K562 (cell line): ENCODE data around the gene NOS1. TPM values are rescaled to one million over a fixed set of nuclear protein-coding genes. Genes with fewer than 3 reads are reported as not detected.

ENCODE experiments used
- ATAC-seq: fragments of 200-7000 bp; cut with Tn5 transposase; 3 replicates; pipeline ENCODE4 v1.9.1; 2020; ENCODE audit warnings: moderate library complexity
- BruUV-seq: library from RNA; stranded (reverse); fragments of 400-500 nt; replicated peaks from 2 replicates; lab custom pipeline; 2021; lab: Mats Ljungman, UMichigan
- CTCF ChIA-PET: fragments of 300-600 bp; formaldehyde crosslinking; extraction: SDS; loops from one replicate; lab custom pipeline; 2021; ENCODE audit warnings: low intra/inter-chr PET ratio; lab: Yijun Ruan, JAX
- POLR2A ChIA-PET: fragments of 300-600, 350-650 bp; sonication (Branson Sonifier 250); formaldehyde crosslinking; extraction: SDS; loops from one replicate; lab custom pipeline; 2021; ENCODE audit warnings: antibody characterized with exemption, inconsistent platforms; lab: Yijun Ruan, JAX
- DNase-seq, 4 experiments: peaks; one replicate each; pipeline versions ENCODE4 v3.0.0 to v3.0.0-alpha.2; 2011 to 2018; ENCODE audit warnings: low spot score in 3 of 4, mixed read lengths in 3 of 4; ENCODE audit errors: extremely low read depth in 1 of 4
- FAIRE-seq: peaks from 2 replicates; lab custom pipeline; 2011; peaks lifted over from hg19 to GRCh38; lab: Jason Lieb, UNC
- H2AFZ ChIP-seq: 2 replicates; pipeline ENCODE4 v1.6.0; 2011; ENCODE audit warnings: low read depth, low read length, control low read depth, inconsistent platforms
- H3K27ac ChIP-seq: fragments of 200-600 bp; 3 replicates; pipeline ENCODE4 v1.8.0; 2011; ENCODE audit warnings: low read depth, mild to moderate bottlenecking, control low read depth, inconsistent platforms, low read length, moderate library complexity, mixed read lengths; ENCODE audit errors: extremely low read depth
- H3K27me3 ChIP-seq, 2 experiments: fragments of 300-600 bp in 1 of 2; 2 replicates in 1 of 2; 3 replicates in 1 of 2; pipeline versions ENCODE4 v1.6.0 to v1.8.0; 2011; ENCODE audit warnings: inconsistent platforms in 2 of 2, low read length in 2 of 2, mild to moderate bottlenecking in 1 of 2, mixed read lengths in 1 of 2, moderate library complexity in 1 of 2; ENCODE audit not compliant: control insufficient read depth in 2 of 2, insufficient read depth in 2 of 2
- H3K36me3 ChIP-seq: fragments of 300-600 bp; 3 replicates; pipeline ENCODE4 v1.8.0; 2011; ENCODE audit warnings: mild to moderate bottlenecking, low read length, inconsistent platforms; ENCODE audit not compliant: control insufficient read depth, insufficient read depth
- H3K4me1 ChIP-seq, 2 experiments: fragments of 200-600 bp in 1 of 2; replicated peaks in 1 of 2; 2 replicates in 1 of 2; 3 replicates in 1 of 2; pipeline versions ENCODE4 v1.5.1 to v1.8.0; 2011; ENCODE audit warnings: inconsistent platforms in 2 of 2, low read length in 2 of 2, mild to moderate bottlenecking in 1 of 2, mixed read lengths in 1 of 2, moderate library complexity in 1 of 2; ENCODE audit not compliant: control insufficient read depth in 2 of 2, insufficient read depth in 2 of 2
- H3K4me2 ChIP-seq: 2 replicates; pipeline ENCODE4 v1.6.1; 2011; ENCODE audit warnings: low read length, control low read depth, inconsistent platforms, mixed read lengths; ENCODE audit not compliant: insufficient read depth
- H3K4me3 ChIP-seq: fragments of 200-600 bp; sonication (generic), shearing (Covaris generic); 2 replicates; pipeline ENCODE4 v1.5.1; 2016; ENCODE audit warnings: control low read depth, inconsistent platforms
- H3K79me2 ChIP-seq: fragments of 200-600 bp; 3 replicates; pipeline ENCODE4 v1.8.0; 2011; ENCODE audit warnings: low read length, inconsistent platforms; ENCODE audit not compliant: control insufficient read depth, insufficient read depth
- H3K9ac ChIP-seq, 2 experiments: 2 replicates each; pipeline versions ENCODE4 v1.6.0 to v1.6.1; 2011; ENCODE audit warnings: low read depth in 2 of 2, low read length in 2 of 2, control low read depth in 1 of 2, inconsistent platforms in 1 of 2, mild to moderate bottlenecking in 1 of 2, mixed read lengths in 1 of 2; ENCODE audit not compliant: insufficient read depth in 1 of 2
- H3K9me1 ChIP-seq: one replicate; pipeline ENCODE4 v1.6.0; 2011; ENCODE audit warnings: inconsistent platforms, mild to moderate bottlenecking, low read length, moderate library complexity; ENCODE audit not compliant: control insufficient read depth, insufficient read depth
- H3K9me3 ChIP-seq: replicated peaks from 2 replicates; pipeline ENCODE4 v1.5.1; 2011; ENCODE audit warnings: low read depth, low read length, inconsistent platforms; ENCODE audit not compliant: control insufficient read depth, insufficient read depth
- H4K20me1 ChIP-seq: replicated peaks from 2 replicates; pipeline ENCODE4 v1.6.1; 2011; ENCODE audit warnings: low read length, inconsistent platforms, mixed read lengths; ENCODE audit not compliant: control insufficient read depth, insufficient read depth
- HIVEP1 ChIP-seq: fragments of 250-450 bp; sonication (Bioruptor Pico); IDR thresholded peaks from 2 replicates; pipeline ENCODE4 v1.4.0; 2020; ENCODE audit warnings: mild to moderate bottlenecking
- PHB ChIP-seq: fragments of 250-450 bp; sonication (Bioruptor Pico); IDR thresholded peaks from 2 replicates; pipeline ENCODE4 v1.5.0; 2021
- TAL1 ChIP-seq: fragments of 450-650 bp; IDR thresholded peaks from 2 replicates; pipeline ENCODE4 v1.6.1; 2016; ENCODE audit warnings: mild to moderate bottlenecking
- WHSC1 ChIP-seq: IDR thresholded peaks from one replicate; pipeline ENCODE4 v1.6.1; 2012; ENCODE audit warnings: low read length, control low read depth, inconsistent platforms
- ZBTB33 ChIP-seq: sonication (generic); formaldehyde crosslinking; IDR thresholded peaks from 2 replicates; pipeline ENCODE4 v1.8.1; 2023; ENCODE audit warnings: mild to moderate bottlenecking, missing genetic modification reagents
- ZNF507 ChIP-seq: conservative IDR thresholded peaks from 2 replicates; pipeline ENCODE4 v1.6.1; 2017; ENCODE audit warnings: missing genetic modification characterization, missing compliant biosample characterization
- ZNF57 ChIP-seq: fragments of 450-650 bp; formaldehyde crosslinking; IDR thresholded peaks from 2 replicates; pipeline ENCODE4 v1.4.0; 2020; ENCODE audit warnings: mild to moderate bottlenecking, moderate library complexity
- WGBS: fragments of 100-300 bp; shearing (Covaris generic); methylation state at CpG from one replicate; pipeline ENCODE4 v1.1.6; 2016; ENCODE audit warnings: low coverage, mixed read lengths; ENCODE audit not compliant: insufficient coverage; ENCODE audit errors: missing lambda C conversion rate; 5-methylcytosine and 5-hydroxymethylcytosine counted together
- in situ Hi-C: fragments of 300-500 bp; cut with MboI; formaldehyde crosslinking; loops from 4 replicates; pipeline ENCODE4 v1.15.0; 2018; ENCODE audit warnings: inconsistent platforms, mixed read lengths
- intact Hi-C: fragments of 100-400 bp; cut with micrococcal nuclease; formaldehyde crosslinking; loops from 2 replicates; pipeline ENCODE4 v1.14.2; 2022
- polyA plus RNA-seq, 8 experiments: library from polyadenylated mRNA; depleted of rRNA in 4 of 8; stranded (reverse) in 5 of 8; unstranded in 3 of 8; fragments of >200 nt; fragmentation: Nextera tagmentation in 2 of 8; fragmentation: Illumina TruSeq in 1 of 8; extraction: Ambion mirVana in 2 of 8; extraction: Trizol in 1 of 8; gene quantifications; 2 replicates each; pipeline versions ENCODE4 v1.2.1 to v1.2.3, GENCODE V29; 2011 to 2014; ENCODE audit warnings: inconsistent platforms in 1 of 8, missing spikeins in 1 of 8
- total RNA-seq, 7 experiments: library from RNA; depleted of rRNA in 6 of 7; stranded (reverse); fragments of >200 nt in 6 of 7; fragmentation: Illumina TruSeq in 2 of 7; extraction: Trizol in 2 of 7; gene quantifications; 2 replicates each; pipeline versions ENCODE4 v1.2.1 to v1.2.3, GENCODE V29; 2011 to 2021; ENCODE audit warnings: low replicate concordance in 1 of 7

The NOS1 gene
- total and polyA plus RNA-seq, 9 of the 15 experiments (the other 6 are each of a cell fraction or from before 2014, with no cell fraction given), result not detected

GRCh38 chr12:117187421-117187820 is 174.0 kb downstream of the NOS1 start:
- DNase-seq (no peak), ATAC-seq (no peak), FAIRE-seq (no peak)
- Histone ChIP-seq H3K36me3 (peaks cover 35% of the 10 kb centered on the region; the same call in 2 of the 3 replicates), H3K4me1 (peaks cover 6 to 18% of the 10 kb centered on the region in 2 experiments; a peak in 3 of 5 replicates), H3K9me3 (no peaks in the 10 kb centered on the region), H3K27ac (no peak overlapping the region), H3K4me3 (no peak overlapping the region), H3K79me2 (peaks cover 10% of the 10 kb centered on the region; the same call in 2 of the 3 replicates), H4K20me1 (no peaks in the 10 kb centered on the region), H3K9ac (no peak overlapping the region), H3K4me2 (no peak overlapping the region), H3K27me3 (peaks cover 0 to 5% of the 10 kb centered on the region in 2 experiments; a peak in 1 of 5 replicates), H2AFZ (no peak overlapping the region), H3K9me1 (peaks cover 6% of the 10 kb centered on the region)
- TF ChIP-seq PHB (CRISPR knock-in tag) (no peak), ZNF507 (tag) (no peak), TAL1 (no peak), ZNF57 (CRISPR knock-in tag) (no peak), WHSC1 (no peak), HIVEP1 (CRISPR knock-in tag) (no peak), ZBTB33 (no peak)
- intact Hi-C loops (no loop called here), in situ Hi-C loops (no loop called here)
- ChIA-PET CTCF (no interaction called here), POLR2A (no interaction called here)
- WGBS, result 93% methylated on average over 4 of the region's 4 CpGs
- no TSS peak for BruUV-seq
